Kidney (tissue), 14 donors: ENCODE measurements around the gene AKAP14. TPM values are rescaled to one million over a fixed set of nuclear protein-coding genes. Genes with fewer than 3 reads are reported as not detected.

Experiments used
- DNase-seq, 5 donors: peaks; one replicate each; pipeline ENCODE4 v3.0.0-alpha.2; 2013 to 2020
- FAIRE-seq: peaks from 2 replicates; lab custom pipeline; 2012; peaks lifted over from hg19 to GRCh38; lab: Jason Lieb, UNC
- H3K27ac ChIP-seq, 2 donors: one replicate each; pipeline ENCODE4 v1.7.0; 2013; ENCODE audit warnings: low read depth in 2 of 2, low read length in 2 of 2, inconsistent platforms in 1 of 2
- H3K27me3 ChIP-seq: one replicate; pipeline ENCODE4 v1.7.1; 2013; ENCODE audit warnings: low read length, inconsistent platforms; ENCODE audit not compliant: control insufficient read depth, insufficient read depth
- H3K36me3 ChIP-seq, 3 donors: one replicate each; pipeline versions ENCODE4 v1.7.0 to v1.7.1; 2013; ENCODE audit warnings: low read length in 3 of 3, control low read depth in 1 of 3, inconsistent platforms in 1 of 3; ENCODE audit not compliant: insufficient read depth in 3 of 3, control insufficient read depth in 2 of 3
- H3K4me1 ChIP-seq, 3 donors: one replicate each; pipeline versions ENCODE4 v1.7.0 to v1.7.1; 2013; ENCODE audit warnings: low read length in 3 of 3, inconsistent platforms in 1 of 3, low read depth in 1 of 3; ENCODE audit not compliant: control insufficient read depth in 2 of 3, insufficient read depth in 2 of 3
- H3K4me3 ChIP-seq, 3 donors: one replicate each; pipeline versions ENCODE4 v1.7.0 to v1.8.1; 2013; ENCODE audit warnings: low read length in 3 of 3, control low read depth in 1 of 3, inconsistent platforms in 1 of 3
- H3K9ac ChIP-seq, 3 donors: one replicate each; pipeline versions ENCODE4 v1.7.0 to v1.7.1; 2013; ENCODE audit warnings: low read length in 3 of 3, control low read depth in 1 of 3, inconsistent platforms in 1 of 3
- H3K9me3 ChIP-seq, 3 donors: one replicate each; pipeline versions ENCODE4 v1.7.0 to v1.7.1; 2013; ENCODE audit warnings: low read length in 3 of 3, control low read depth in 1 of 3, inconsistent platforms in 1 of 3; ENCODE audit not compliant: control insufficient read depth in 2 of 3, insufficient read depth in 1 of 3
- intact Hi-C: fragments of 100-400 bp; cut with DNase I; formaldehyde crosslinking; loops from one replicate; pipeline ENCODE4 v1.11.1; 2022
- polyA plus RNA-seq: library from polyadenylated mRNA; stranded (reverse); fragments of 350-450 nt; fragmentation: Illumina TruSeq; extraction: RNeasy Lipid Tissue Mini Kit (QIAGEN cat#74804); gene quantifications from one replicate; pipeline ENCODE4 v1.2.3, GENCODE V29; 2014; ENCODE audit warnings: low read depth, low replicate concordance; ENCODE audit not compliant: insufficient read depth
- total RNA-seq: library from RNA; stranded (reverse); fragmentation: NEBNext Ultra II Directional; extraction: Animal tissue kit (Norgen Biotek cat#: 25700); gene quantifications from one replicate; pipeline ENCODE4 v1.2.1, GENCODE V29; 2021
- TF ChIP-seq, protein P1 (sequence below): IDR thresholded peaks from 3 replicates; pipeline ENCODE4 v1.5.1; 2012; ENCODE audit warnings: mild to moderate bottlenecking, moderate library complexity, borderline replicate concordance; ENCODE audit not compliant: insufficient read depth; ENCODE audit errors: extremely low read depth
- donor health status: control.
- donor health status: control.
- donor health status: control.
- donor health status: control.
- donor health status: control.
- donor health status: DM: yes; HTN: yes; CAD: no.
- donor health status: Normal renal cell carcinoma (clear cell type).

Gene AKAP14
- total and polyA plus RNA-seq, 2 donors from 2014 or later: not detected

- H3K36me3 ChIP-seq: no peaks in the 10 kb centered on the region
- no peak overlapping the region for H3K4me3 ChIP-seq
- TF ChIP-seq, protein P1, sequence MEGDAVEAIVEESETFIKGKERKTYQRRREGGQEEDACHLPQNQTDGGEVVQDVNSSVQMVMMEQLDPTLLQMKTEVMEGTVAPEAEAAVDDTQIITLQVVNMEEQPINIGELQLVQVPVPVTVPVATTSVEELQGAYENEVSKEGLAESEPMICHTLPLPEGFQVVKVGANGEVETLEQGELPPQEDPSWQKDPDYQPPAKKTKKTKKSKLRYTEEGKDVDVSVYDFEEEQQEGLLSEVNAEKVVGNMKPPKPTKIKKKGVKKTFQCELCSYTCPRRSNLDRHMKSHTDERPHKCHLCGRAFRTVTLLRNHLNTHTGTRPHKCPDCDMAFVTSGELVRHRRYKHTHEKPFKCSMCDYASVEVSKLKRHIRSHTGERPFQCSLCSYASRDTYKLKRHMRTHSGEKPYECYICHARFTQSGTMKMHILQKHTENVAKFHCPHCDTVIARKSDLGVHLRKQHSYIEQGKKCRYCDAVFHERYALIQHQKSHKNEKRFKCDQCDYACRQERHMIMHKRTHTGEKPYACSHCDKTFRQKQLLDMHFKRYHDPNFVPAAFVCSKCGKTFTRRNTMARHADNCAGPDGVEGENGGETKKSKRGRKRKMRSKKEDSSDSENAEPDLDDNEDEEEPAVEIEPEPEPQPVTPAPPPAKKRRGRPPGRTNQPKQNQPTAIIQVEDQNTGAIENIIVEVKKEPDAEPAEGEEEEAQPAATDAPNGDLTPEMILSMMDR: no peak
- H3K9ac ChIP-seq: no peak overlapping the region
- H3K4me1 ChIP-seq: no peaks in the 10 kb centered on the region
- no peak overlapping the region for H3K27ac ChIP-seq
- H3K9me3 ChIP-seq: no peaks in the 10 kb centered on the region
- H3K27me3 ChIP-seq: no peaks in the 10 kb centered on the region
- intact Hi-C loops: no loop called here
- DNase-seq (no peak), FAIRE-seq (no peak)
These were observed 3.4 kb downstream of the AKAP14 start for GRCh38 chrX:119899125-119899524.

GRCh38 chrX:119900976-119901375, 5.3 kb downstream of the AKAP14 start:
- no peaks in the 10 kb centered on the region for H3K9me3 ChIP-seq
- DNase-seq (no peak), FAIRE-seq (no peak)
- H3K4me1 ChIP-seq: no peaks in the 10 kb centered on the region
- no peak overlapping the region for H3K27ac ChIP-seq
- TF ChIP-seq, protein P1: no peak
- H3K27me3 ChIP-seq: no peaks in the 10 kb centered on the region
- no peaks in the 10 kb centered on the region for H3K36me3 ChIP-seq
- H3K4me3 ChIP-seq: no peak overlapping the region
- no peak overlapping the region for H3K9ac ChIP-seq
- intact Hi-C loops: no loop called here

GRCh38 chrX:119916310-119916709, 20.6 kb downstream of the AKAP14 start:
- H3K4me1 ChIP-seq: no peaks in the 10 kb centered on the region
- intact Hi-C loops: no loop called here
- H3K9ac ChIP-seq: no peak overlapping the region
- DNase-seq (no peak), FAIRE-seq (no peak)
- H3K4me3 ChIP-seq: no peak overlapping the region
- H3K9me3 ChIP-seq: no peaks in the 10 kb centered on the region
- H3K36me3 ChIP-seq: no peaks in the 10 kb centered on the region
- H3K27me3 ChIP-seq: no peaks in the 10 kb centered on the region
- TF ChIP-seq, protein P1: no peak
- H3K27ac ChIP-seq: no peak overlapping the region

GRCh38 chrX:119917877-119918276, 22.2 kb downstream of the AKAP14 start:
- FAIRE-seq: no peak
- H3K27ac ChIP-seq: no peak overlapping the region
- H3K9me3 ChIP-seq: no peaks in the 10 kb centered on the region
- no peak for DNase-seq
- H3K4me1 ChIP-seq: no peaks in the 10 kb centered on the region
- no peaks in the 10 kb centered on the region for H3K27me3 ChIP-seq
- TF ChIP-seq, protein P1: no peak
- H3K4me3 ChIP-seq: no peak overlapping the region
- H3K36me3 ChIP-seq: no peaks in the 10 kb centered on the region
- no peak overlapping the region for H3K9ac ChIP-seq
- intact Hi-C loops: no loop called here
